Ectodermal cell (in vitro differentiated cells): Measurements from ENCODE around the gene PCDHB13.

Source experiments
- H3K27ac ChIP-seq: 2 replicates; pipeline ENCODE4 v1.7.0; 2013; ENCODE audit warnings: mild to moderate bottlenecking, low read depth, low read length; ENCODE audit not compliant: insufficient read depth, poor library complexity, severe bottlenecking
- H3K27me3 ChIP-seq: 2 replicates; pipeline ENCODE4 v1.7.0; 2013; ENCODE audit warnings: mild to moderate bottlenecking, low read length; ENCODE audit not compliant: insufficient read depth, control insufficient read depth, poor library complexity, severe bottlenecking
- H3K36me3 ChIP-seq: one replicate; pipeline ENCODE4 v1.7.0; 2013; ENCODE audit warnings: low read length; ENCODE audit not compliant: control insufficient read depth, insufficient read depth
- H3K4me1 ChIP-seq: one replicate; pipeline ENCODE4 v1.7.0; 2013; ENCODE audit warnings: low read length; ENCODE audit not compliant: control insufficient read depth, insufficient read depth
- H3K4me3 ChIP-seq: 2 replicates; pipeline ENCODE4 v1.7.0; 2013; ENCODE audit warnings: low read depth, low read length, control low read depth; ENCODE audit not compliant: insufficient read depth
- H3K9me3 ChIP-seq: 2 replicates; pipeline ENCODE4 v1.7.0; 2013; ENCODE audit warnings: mild to moderate bottlenecking, low read length, moderate library complexity; ENCODE audit not compliant: control insufficient read depth
- WGBS, 2 experiments: methylation state at CpG; one replicate each; pipeline ENCODE4 v1.1.7; 2013; ENCODE audit warnings: missing lambda C conversion rate in 2 of 2; 5-methylcytosine and 5-hydroxymethylcytosine counted together

Gene PCDHB13

DNA sequence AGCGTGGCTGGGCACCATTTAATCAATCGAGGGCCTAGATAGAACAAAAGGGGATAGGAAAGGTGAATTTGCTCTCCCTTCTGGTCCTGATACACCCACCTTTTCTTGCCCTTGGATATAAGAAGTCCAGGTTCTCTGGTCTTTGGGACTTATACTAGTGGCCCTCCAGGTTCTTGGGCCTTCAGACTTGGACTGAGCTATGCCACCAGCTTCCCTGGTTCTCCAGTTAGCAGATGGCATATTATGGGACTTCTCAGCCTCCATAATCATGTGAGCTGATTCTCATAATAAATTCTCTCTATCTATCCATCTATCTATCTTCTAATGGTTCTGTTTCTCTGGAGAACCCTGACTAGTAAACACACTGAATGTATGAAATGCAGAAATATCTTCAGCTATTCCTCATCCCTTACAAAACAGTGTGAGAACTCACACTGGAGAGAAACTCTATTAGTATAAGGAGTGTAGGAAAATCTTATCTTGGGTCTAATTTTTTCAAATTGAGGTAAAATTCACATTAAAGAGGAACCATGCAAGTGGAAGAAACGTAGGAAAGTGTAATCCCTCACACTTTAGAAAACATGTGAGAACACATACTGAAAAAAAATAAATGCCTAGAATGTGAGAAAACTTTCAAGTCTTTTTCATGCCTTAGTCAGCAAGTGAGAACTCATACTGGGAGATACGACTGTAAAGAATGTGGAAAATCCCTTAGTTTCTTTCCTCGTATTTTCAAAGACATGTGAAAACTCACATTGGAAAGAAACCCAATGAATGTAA, 46.9 kb downstream of the PCDHB13 start:
- H3K27me3 ChIP-seq: no peaks in the 10 kb centered on the region
- H3K36me3 ChIP-seq: no peaks in the 10 kb centered on the region
- WGBS, 2 experiments: 68 to 70% methylated on average over 4 to 5 of the region's 5 CpGs
- peaks cover 17% of the 10 kb centered on the region for H3K9me3 ChIP-seq
- H3K27ac ChIP-seq: no peak overlapping the region
- H3K4me1 ChIP-seq: no peaks in the 10 kb centered on the region
- no peak overlapping the region for H3K4me3 ChIP-seq

GRCh38 chr5:141261238-141261546, 47.5 kb downstream of the PCDHB13 start:
- H3K9me3 ChIP-seq: peaks cover 17% of the 10 kb centered on the region
- no peak overlapping the region for H3K4me3 ChIP-seq
- no peaks in the 10 kb centered on the region for H3K36me3 ChIP-seq
- H3K4me1 ChIP-seq: no peaks in the 10 kb centered on the region
- H3K27ac ChIP-seq: no peak overlapping the region
- H3K27me3 ChIP-seq: no peaks in the 10 kb centered on the region
- no CpG with 5 or more reads among the region's 1 CpG for WGBS, 2 experiments
